ENCODE results near the gene BMF.
"Not testable (repeated sequence)": the region's sequence is repeated elsewhere in the genome, so short reads cannot be mapped to it uniquely, and the experiment has no call there.

BMF gene

GRCh38 chr15:40125950-40126349 is 17.3 kb upstream of the BMF start:
- DNase-seq = no peak

DNA sequence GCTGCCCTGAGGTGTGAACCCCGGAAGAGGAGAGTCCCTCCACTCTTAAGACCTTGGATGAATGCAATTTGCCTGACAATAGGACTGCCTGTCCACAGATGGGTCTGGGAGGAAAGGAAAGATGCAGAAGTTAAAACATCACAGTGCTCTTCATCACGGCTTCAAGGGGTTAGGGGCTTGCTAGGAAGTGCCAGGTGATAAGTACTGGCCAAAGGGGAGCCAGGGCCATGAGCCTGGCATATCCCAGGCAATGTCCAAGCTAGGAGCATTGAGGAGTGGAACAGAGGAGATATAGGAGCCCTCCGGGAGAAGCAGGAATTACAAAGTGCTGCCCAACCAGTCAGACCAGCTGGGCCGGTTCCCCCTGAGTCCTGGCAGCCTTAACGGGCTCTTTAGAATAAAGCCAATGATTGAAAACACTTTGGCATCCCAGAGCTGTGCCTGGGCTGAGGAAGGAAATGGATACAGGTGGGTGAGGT is 16.2 kb upstream of the BMF start:
- DNase-seq = peak in 2 of 3 experiments; percentile 25 to 31

- not testable (repeated sequence) for DNase-seq
Measured at GRCh38 chr15:40124333-40124732, 15.7 kb upstream of the BMF start.

DNA sequence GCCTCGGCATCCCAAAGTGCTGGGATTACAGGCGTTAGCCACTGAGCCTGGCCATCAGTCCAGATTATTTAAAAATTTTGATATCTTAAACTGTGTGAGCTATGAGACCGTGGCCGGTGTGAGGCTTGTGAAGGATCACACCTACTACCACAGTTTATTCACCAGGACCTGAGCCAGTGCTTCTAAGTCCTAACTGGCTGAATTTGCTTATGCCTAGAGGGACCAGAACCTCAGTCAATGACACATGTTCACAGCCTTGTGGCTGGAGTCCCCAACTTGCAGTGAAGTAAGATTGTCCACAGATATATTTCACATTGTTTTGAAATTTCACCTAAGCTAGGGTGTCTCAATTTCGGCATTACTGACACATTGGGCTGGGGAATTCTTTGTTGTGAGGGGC is 15.2 kb upstream of the BMF start:
- DNase-seq = not testable (repeated sequence)

- DNase-seq = not testable (repeated sequence)
Measured at GRCh38 chr15:40122989-40123388, 14.3 kb upstream of the BMF start.

DNA sequence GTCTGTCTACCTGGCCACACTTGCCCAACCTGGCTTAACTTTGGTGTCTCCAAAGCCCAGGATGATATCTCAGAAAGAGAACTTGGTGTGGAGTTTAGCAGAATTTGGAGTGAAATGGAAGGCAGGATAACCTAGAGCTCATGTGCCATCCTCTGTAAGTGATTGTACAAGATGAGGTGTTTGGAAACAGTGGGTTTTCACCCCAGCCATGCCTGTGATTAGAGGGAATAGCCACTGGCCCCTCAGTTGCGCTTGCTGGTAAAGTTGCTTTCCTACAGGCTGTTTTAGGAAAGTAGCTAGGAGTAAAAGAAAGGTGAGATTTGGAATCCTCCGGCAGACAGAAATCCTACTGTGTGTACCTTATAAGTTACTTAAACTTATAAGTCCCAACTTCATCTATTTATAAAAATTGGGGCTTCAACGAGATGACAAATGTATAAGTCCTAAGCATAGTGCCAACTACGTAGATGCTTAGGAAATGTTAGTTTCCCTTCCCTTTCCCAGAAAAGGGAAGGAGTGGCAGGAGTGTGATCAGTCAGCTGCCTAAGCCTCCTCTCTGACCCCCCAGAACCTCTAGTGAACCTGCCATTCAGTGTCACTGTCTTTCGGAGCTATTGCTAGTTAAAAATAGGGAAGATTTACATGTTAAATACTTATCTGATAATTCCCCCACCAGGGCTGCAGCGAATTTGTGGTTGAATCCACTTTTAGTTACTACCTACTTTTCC is 13.4 kb upstream of the BMF start:
- no peak for DNase-seq

DNA sequence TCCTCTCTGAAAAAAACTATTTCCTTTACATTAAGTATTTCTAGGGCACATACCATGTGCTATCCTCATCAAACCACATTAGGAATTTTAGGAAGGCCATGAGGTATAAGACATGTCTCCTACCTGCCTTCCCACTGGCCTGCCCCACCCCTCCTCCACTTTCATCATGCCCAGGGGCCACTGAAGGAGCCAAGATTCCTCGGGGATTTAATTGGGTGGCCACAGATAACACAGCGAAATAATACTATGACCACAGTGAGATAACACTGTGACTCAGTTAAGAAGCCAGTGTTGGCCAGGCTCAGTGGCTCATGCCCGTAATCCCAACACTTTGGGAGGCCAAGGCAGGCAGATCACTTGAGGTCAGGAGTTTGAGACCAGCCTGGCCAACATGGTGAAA is 9.8 kb upstream of the BMF start:
- DNase-seq = no peak

DNA sequence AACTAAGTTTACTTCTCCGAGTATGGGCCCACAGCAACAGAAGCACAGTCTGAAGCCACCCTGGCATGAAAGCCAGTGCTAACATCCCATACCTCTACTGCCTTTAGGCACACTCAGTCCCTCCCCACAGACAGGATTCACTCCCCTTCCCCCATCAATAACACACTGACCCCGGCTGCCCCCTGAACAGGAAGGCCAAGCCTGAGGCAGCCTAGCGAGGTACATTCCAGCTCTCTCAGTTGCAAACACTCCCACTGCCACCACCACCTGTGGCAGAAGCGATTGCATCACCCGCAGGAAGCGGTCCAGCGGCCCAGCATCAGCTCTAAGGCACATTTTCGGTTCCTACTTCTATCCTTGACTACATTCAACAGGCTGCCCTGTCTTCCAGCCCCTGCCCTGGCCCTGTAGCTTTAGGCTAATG is 7.0 kb upstream of the BMF start:
- DNase-seq = no peak

GRCh38 chr15:40115106-40115505 is 6.4 kb upstream of the BMF start:
- DNase-seq = not testable (repeated sequence)

DNA sequence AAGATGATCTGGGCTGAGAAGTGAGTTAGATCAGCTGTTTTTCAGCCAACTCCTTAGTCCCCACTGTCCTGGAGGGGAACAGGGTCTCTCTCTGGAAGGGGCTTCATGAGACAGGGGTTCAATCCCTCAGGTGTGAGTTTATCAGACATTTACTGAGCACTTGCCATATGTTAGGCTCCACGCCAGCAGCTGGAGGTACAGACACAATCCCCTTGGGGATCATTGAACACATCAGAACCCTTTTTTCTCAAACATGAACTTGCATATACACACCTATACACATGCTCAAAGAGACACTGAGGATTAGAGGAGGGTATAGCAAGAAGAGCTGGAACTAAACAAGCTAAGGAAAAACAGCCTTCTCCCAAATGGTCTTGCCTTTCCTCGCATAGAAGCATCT is 5.5 kb upstream of the BMF start:
- no peak for DNase-seq

DNA sequence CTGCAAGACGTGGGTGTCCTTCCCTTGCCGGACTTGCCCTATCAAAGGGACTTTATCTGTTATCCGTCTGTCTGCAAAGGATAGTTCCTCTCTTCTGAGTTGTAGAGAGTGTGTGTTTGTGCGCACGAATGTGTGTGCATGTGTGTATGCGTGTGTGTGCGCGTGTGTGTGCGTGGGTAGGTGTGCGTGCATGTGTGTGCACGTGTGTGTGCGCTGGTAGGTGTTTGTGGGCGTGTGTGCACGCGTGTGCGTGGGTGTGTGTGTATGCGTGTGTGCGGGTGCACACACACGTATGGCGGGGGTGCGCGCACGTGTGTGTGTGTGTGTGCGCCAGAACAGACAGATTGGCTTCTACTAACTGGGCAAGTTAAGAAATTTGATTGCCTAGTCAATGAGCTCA is 4.1 kb upstream of the BMF start:
- DNase-seq = no peak

- DNase-seq = no peak
Measured at GRCh38 chr15:40111888-40112287, 3.2 kb upstream of the BMF start.

GRCh38 chr15:40110866-40111550 is 2.3 kb upstream of the BMF start:
- DNase-seq = no peak

GRCh38 chr15:40108061-40108854 is 421 bp downstream of the BMF start:
- peak; percentile 11 to 57 (median 45) for DNase-seq

DNA sequence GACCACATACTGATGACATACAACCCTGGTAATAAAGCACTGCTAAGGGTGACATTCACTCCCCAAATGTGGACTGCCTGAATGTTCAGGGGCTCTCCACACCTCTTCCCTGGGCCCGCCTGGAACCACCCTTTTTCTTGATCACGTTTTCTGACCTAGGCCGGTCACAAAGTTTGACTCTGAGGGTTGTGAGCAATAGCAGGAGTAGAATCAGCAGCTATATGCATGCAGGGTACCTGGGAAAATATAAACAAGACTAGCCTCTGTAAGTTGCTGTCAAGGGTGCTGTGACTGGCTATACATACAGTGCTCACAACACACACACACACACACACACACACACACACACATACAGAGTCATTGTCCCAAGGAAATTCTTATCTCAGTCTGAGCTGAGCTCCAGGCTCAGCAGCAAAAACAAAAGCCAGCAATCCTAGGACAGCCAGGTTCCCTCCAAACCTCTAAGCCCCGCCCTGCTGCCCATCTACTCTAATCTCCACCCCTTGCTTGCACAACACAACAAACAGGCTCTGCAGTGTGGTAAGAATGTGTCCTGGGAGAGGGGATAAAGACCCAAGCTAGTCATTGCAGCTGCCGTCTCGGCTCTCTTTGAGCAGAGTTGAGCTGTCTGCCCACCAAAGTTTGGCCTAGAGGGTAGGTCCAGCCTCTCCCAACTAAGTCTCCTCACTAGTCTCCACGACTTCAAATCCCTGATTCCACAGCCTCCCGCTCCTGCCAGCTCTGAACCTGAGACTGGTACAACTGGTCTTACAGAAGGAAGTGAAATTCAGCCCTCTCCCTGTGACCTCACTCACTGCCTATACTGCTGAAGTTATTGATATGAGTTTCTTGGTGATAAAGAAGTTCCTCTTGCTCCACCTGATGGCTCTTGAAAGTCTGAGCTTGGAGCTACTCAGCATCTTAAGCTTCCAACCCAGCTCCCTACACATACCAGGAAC is 2.2 kb downstream of the BMF start:
- DNase-seq = peak; percentile 29 to 33 (median 31)

GRCh38 chr15:40105517-40106202 is 3.0 kb downstream of the BMF start:
- DNase-seq = no peak

DNA sequence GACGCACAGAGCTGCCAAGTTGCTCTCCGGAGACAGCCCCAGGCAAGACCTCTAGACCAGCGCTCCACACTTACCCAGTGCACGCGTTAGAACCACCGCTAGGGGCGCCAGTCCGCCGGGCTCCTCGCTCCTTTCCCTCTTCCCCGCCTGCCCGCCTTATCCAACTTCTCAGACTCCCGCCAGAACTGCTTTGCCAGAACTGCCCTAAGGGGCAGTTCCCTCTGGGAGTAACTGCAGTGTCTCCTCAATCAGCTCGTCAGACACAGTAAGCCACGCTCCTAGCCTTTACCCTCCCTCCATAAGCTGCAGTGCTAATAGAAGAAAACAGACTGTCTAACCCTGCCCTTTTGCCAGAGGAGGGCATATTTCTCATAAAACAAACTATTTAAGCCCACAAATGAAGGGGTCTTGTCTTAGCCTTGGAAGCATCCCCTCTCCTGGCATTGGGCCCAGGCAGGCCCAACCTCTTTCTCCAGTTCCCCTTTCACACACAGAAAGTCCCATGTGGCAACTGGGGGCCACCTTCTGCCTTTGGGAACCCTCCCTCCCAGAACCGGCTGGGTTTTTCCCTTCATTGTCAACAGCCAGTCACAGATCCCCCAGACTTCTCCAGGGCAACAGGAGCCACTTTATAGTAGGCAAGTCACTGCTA is 3.7 kb downstream of the BMF start:
- DNase-seq = peak; percentile 70 to 85 (median 84)

- DNase-seq = no peak
Measured at GRCh38 chr15:40104296-40104864, 4.3 kb downstream of the BMF start.

GRCh38 chr15:40103864-40104271 is 4.8 kb downstream of the BMF start:
- DNase-seq = peak in 1 of 3 experiments; percentile 62

All from NCI-H1417 (cell line).